ENCODE results near the gene COMMD7.
"Not testable (repeated sequence)": the region's sequence is repeated elsewhere in the genome, so short reads cannot be mapped to it uniquely, and the experiment has no call there.

The COMMD7 gene

GRCh38 chr20:32767418-32768198 lies 24.3 kb upstream of the COMMD7 start:
- Histone ChIP-seq H3K4me1 (peaks cover 42% of the 10 kb centered on the region), H3K4me2 (no peak overlapping the region), H3K27ac (no peak overlapping the region), H3K9ac (no peak overlapping the region), H3K4me3 (no peak overlapping the region), H4K20me1 (peaks cover 10% of the 10 kb centered on the region), H3K36me3 (no peaks in the 10 kb centered on the region), H3K9me3 (no peaks in the 10 kb centered on the region), H3K27me3 (peaks cover 28% of the 10 kb centered on the region)
- TF ChIP-seq Cebpa-rat (IDR thresholded peaks at IDR 0.05) = no peak

GRCh38 chr20:32765230-32765875 lies 22.1 kb upstream of the COMMD7 start:
- H3K4me3 ChIP-seq, H3K27ac ChIP-seq, H3K4me2 ChIP-seq: not testable (repeated sequence)

GRCh38 chr20:32764005-32764960 lies 21.0 kb upstream of the COMMD7 start:
- Histone ChIP-seq H4K20me1 (peaks cover 10% of the 10 kb centered on the region), H3K9ac (no peak overlapping the region), H3K4me2 (peak overlapping the region; percentile 99), H3K4me1 (peaks cover 38% of the 10 kb centered on the region), H3K36me3 (no peaks in the 10 kb centered on the region), H3K27me3 (peaks cover 32% of the 10 kb centered on the region), H3K27ac (no peak overlapping the region), H3K9me3 (no peaks in the 10 kb centered on the region), H3K4me3 (0 out of 2 replicates have a peak overlapping the region, but pooled peaks have one; percentile 94)
- TF ChIP-seq Cebpa-rat (IDR thresholded peaks at IDR 0.05) = no peak

More at GRCh38 chr20:32765230-32765875, 22.1 kb upstream of the COMMD7 start:
- H4K20me1 ChIP-seq, H3K9ac ChIP-seq, H3K36me3 ChIP-seq, H3K9me3 ChIP-seq: not testable (repeated sequence)
- Histone ChIP-seq H3K4me1 (peaks cover 38% of the 10 kb centered on the region), H3K27me3 (peaks cover 32% of the 10 kb centered on the region)

GRCh38 chr20:32763202-32764004 lies 20.1 kb upstream of the COMMD7 start:
- TF ChIP-seq Cebpa-rat (IDR thresholded peaks at IDR 0.05) = no peak
- no peaks in the 10 kb centered on the region for H3K9me3 ChIP-seq
- H3K4me2 ChIP-seq = peak overlapping the region; percentile 99
- peak overlapping the region; percentile 81 for H3K9ac ChIP-seq
- no peaks in the 10 kb centered on the region for H3K36me3 ChIP-seq
- H3K27me3 ChIP-seq = peaks cover 32% of the 10 kb centered on the region
- no peak overlapping the region; the same call in 1 of the 2 replicates for H3K27ac ChIP-seq
- H4K20me1 ChIP-seq = peaks cover 10% of the 10 kb centered on the region
- H3K4me1 ChIP-seq = peaks cover 38% of the 10 kb centered on the region
- peak overlapping the region; percentile 94 for H3K4me3 ChIP-seq

GRCh38 chr20:32762754-32763201 lies 19.5 kb upstream of the COMMD7 start:
- Histone ChIP-seq H3K9ac (peak overlapping the region; percentile 81), H3K9me3 (no peaks in the 10 kb centered on the region), H3K36me3 (no peaks in the 10 kb centered on the region), H3K4me3 (peak overlapping the region; percentile 94), H3K27ac (peak overlapping the region; percentile 71), H3K4me2 (peak overlapping the region; percentile 99), H3K27me3 (peaks cover 32% of the 10 kb centered on the region), H3K4me1 (peaks cover 38% of the 10 kb centered on the region), H4K20me1 (peaks cover 10% of the 10 kb centered on the region)
- no peak for TF ChIP-seq Cebpa-rat (IDR thresholded peaks at IDR 0.05)

GRCh38 chr20:32761831-32762753 lies 18.8 kb upstream of the COMMD7 start, which contains the start of gene DNMT3B:
TSS of gene DNMT3B (plus strand) at chr20:32762385. CDS start at chr20:32780324, 17,939 bp downstream.
- Histone ChIP-seq H3K27me3 (peaks cover 32% of the 10 kb centered on the region), H3K27ac (peak within 1 kb of the TSS; percentile 71), H3K4me2 (peak within 1 kb of the TSS; percentile 99), H3K36me3 (no peaks in the 10 kb centered on the region), H3K4me3 (peak within 1 kb of the TSS; percentile 94), H3K9ac (peak within 1 kb of the TSS; percentile 81), H4K20me1 (peaks cover 10% of the 10 kb centered on the region), H3K9me3 (no peaks in the 10 kb centered on the region), H3K4me1 (peaks cover 38% of the 10 kb centered on the region)
- TF ChIP-seq Cebpa-rat (IDR thresholded peaks at IDR 0.05) = no peak

- Histone ChIP-seq H3K36me3 (no peaks in the 10 kb centered on the region), H3K4me2 (peak overlapping the region; percentile 99), H3K4me1 (peaks cover 38% of the 10 kb centered on the region), H4K20me1 (peaks cover 10% of the 10 kb centered on the region), H3K4me3 (peak overlapping the region; percentile 94), H3K27me3 (peaks cover 32% of the 10 kb centered on the region), H3K27ac (peak overlapping the region; percentile 35; the same call in 1 of the 2 replicates), H3K9me3 (no peaks in the 10 kb centered on the region), H3K9ac (peak overlapping the region; percentile 60; the same call in 1 of the 2 replicates)
- no peak for TF ChIP-seq Cebpa-rat (IDR thresholded peaks at IDR 0.05)
Observed at GRCh38 chr20:32761417-32761830, 18.2 kb upstream of the COMMD7 start.

GRCh38 chr20:32756156-32756555 lies 12.9 kb upstream of the COMMD7 start:
- no peak overlapping the region for H3K4me3 ChIP-seq
- H3K27me3 ChIP-seq = no peaks in the 10 kb centered on the region
- H4K20me1 ChIP-seq = no peaks in the 10 kb centered on the region
- H3K36me3 ChIP-seq = no peaks in the 10 kb centered on the region
- H3K4me1 ChIP-seq = peaks cover 7% of the 10 kb centered on the region
- no peak for TF ChIP-seq Cebpa-rat (IDR thresholded peaks at IDR 0.05)
- no peak overlapping the region for H3K9ac ChIP-seq
- H3K9me3 ChIP-seq = no peaks in the 10 kb centered on the region
- no peak overlapping the region for H3K4me2 ChIP-seq
- H3K27ac ChIP-seq = no peak overlapping the region
